Astrocyte of the cerebellum (primary cell): ENCODE results near the gene CISD3.

Experiments
- DNase-seq: peaks from one replicate; pipeline ENCODE4 v3.0.0-alpha.2; 2011; ENCODE audit warnings: low read depth
- H3K4me3 ChIP-seq: 2 replicates; pipeline ENCODE4 v1.5.1; 2011; ENCODE audit warnings: mild to moderate bottlenecking, low read depth, low read length, moderate library complexity
- CTCF ChIP-seq: IDR thresholded peaks from 2 replicates; pipeline ENCODE4 v1.5.1; 2012; ENCODE audit warnings: low read length, low read depth, moderate library complexity, mild to moderate bottlenecking; ENCODE audit errors: missing control alignments
- in situ Hi-C: cut with HindIII; loops from 2 replicates; pipeline ENCODE4 v1.10.0; 2017; ENCODE audit warnings: low sequenced_read_pairs

The CISD3 gene

GRCh38 chr17:38748149-38748891, 18.2 kb downstream of the CISD3 start, which contains the start of gene PCGF2:
TSS of gene PCGF2 (minus strand) at chr17:38748336. CDS start at chr17:38740402, 7,934 bp downstream.
- peak within 1 kb of the TSS; percentile 93 for H3K4me3 ChIP-seq
- no peak for TF ChIP-seq CTCF
- in situ Hi-C loops, result no loop called here
- DNase-seq, result peak; percentile 72

GRCh38 chr17:38748892-38749222, 18.7 kb downstream of the CISD3 start:
- no peak for TF ChIP-seq CTCF
- peak overlapping the region; percentile 93 for H3K4me3 ChIP-seq
- DNase-seq, result no peak
- in situ Hi-C loops, result no loop called here

- in situ Hi-C loops, result no loop called here
- H3K4me3 ChIP-seq, result peak overlapping the region; percentile 93
- peak; percentile 14 for TF ChIP-seq CTCF
- DNase-seq, result no peak
Measured at GRCh38 chr17:38749223-38750043, 19.3 kb downstream of the CISD3 start.

- in situ Hi-C loops, result no loop called here
- DNase-seq, result no peak
- TF ChIP-seq CTCF, result no peak
- H3K4me3 ChIP-seq, result peak overlapping the region; percentile 93
Measured at GRCh38 chr17:38750044-38750311, 19.8 kb downstream of the CISD3 start.

- H3K4me3 ChIP-seq, result peak overlapping the region; percentile 93
- in situ Hi-C loops, result no loop called here
- no peak for DNase-seq
- TF ChIP-seq CTCF, result no peak
Measured at GRCh38 chr17:38750312-38751121, 20.4 kb downstream of the CISD3 start.

GRCh38 chr17:38751144-38751807, 21.1 kb downstream of the CISD3 start:
- DNase-seq, result no peak
- in situ Hi-C loops, result no loop called here
- peak overlapping the region; percentile 79 for H3K4me3 ChIP-seq
- no peak for TF ChIP-seq CTCF
